KOPT-K1 (cell line): ENCODE data around the gene CRTC3.

Source experiments
- H3K27ac ChIP-seq: fragments of 200-600 bp; sonication (generic); 2 replicates; pipeline ENCODE4 v1.5.1; 2016; ENCODE audit warnings: antibody characterized with exemption, mild to moderate bottlenecking, low read depth, low read length; ENCODE audit not compliant: poor library complexity, severe bottlenecking
- H3K36me3 ChIP-seq: fragments of 200-600 bp; sonication (generic); 2 replicates; pipeline ENCODE4 v1.5.1; 2017; ENCODE audit warnings: antibody characterized with exemption, mild to moderate bottlenecking, low read length, moderate library complexity; ENCODE audit not compliant: insufficient read depth
- H3K9me3 ChIP-seq: fragments of 200-600 bp; sonication (generic); 2 replicates; pipeline ENCODE4 v1.5.1; 2017; ENCODE audit warnings: antibody characterized with exemption, low read length, mild to moderate bottlenecking; ENCODE audit not compliant: insufficient read depth, poor library complexity, severe bottlenecking

Gene CRTC3

DNA sequence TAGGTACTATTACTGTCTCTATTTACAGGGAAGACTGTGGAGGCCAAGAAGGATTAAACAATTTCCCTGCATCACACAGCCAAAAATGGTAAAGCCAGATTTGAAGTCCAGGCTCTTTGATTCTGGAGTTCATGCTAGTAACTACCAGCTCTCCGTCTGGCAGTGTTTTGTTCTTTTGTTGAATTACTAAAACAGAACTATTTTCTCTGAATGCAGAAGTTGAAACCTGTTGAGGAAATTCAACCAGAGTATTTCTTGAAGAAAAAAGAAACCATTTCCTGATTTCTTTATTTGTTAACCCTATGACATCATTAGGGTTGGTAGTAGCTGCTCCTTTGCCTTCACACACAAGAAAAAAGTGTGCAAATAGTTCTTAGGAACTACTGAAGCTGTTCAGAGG, 34.3 kb downstream of the CRTC3 start:
- H3K9me3 ChIP-seq, result no peaks in the 10 kb centered on the region
- H3K36me3 ChIP-seq, result no peaks in the 10 kb centered on the region
- H3K27ac ChIP-seq, result peak overlapping the region; percentile 71

DNA sequence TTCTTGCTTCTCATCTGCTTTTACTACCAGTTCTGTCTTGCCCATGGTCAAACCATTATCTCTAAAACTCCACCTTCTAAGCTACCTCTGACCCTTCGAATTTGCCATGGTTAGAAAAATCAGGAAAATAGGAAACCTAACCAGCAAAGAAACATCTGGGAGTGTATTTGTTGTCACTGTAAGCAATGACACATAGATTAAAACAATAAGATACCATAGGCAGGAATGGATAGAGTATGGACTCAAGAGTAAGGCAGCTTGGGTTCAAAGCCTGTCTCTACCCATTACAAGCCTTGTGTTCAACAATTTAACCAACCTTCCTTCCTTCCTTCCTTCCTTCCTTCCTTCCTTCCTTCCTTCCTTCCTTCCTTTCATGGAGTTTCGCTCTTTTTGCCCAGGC, 34.9 kb downstream of the CRTC3 start:
- no peaks in the 10 kb centered on the region for H3K36me3 ChIP-seq
- H3K9me3 ChIP-seq, result no peaks in the 10 kb centered on the region
- H3K27ac ChIP-seq, result peak overlapping the region; percentile 71

DNA sequence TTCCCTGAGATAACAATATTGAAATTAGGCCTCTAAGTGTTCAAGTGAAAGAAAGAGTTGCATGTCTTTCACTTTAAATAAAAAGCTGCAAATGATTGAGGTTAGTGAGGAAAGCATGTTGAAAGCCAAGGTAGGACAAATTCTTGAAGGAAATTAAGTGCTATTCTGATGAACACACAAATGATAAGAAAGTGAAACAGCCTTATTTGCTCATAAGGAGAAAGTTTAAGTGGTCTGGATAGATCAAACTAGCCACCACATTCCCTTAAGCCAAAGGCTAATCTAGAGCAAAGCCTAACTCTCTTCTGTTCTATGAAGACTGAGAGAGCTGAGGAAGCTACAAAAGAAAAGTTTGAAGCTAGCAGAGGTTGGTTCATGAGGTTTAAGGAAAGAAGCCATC, 36.1 kb downstream of the CRTC3 start:
- no peaks in the 10 kb centered on the region for H3K36me3 ChIP-seq
- H3K27ac ChIP-seq, result peak overlapping the region; percentile 71
- no peaks in the 10 kb centered on the region for H3K9me3 ChIP-seq

DNA sequence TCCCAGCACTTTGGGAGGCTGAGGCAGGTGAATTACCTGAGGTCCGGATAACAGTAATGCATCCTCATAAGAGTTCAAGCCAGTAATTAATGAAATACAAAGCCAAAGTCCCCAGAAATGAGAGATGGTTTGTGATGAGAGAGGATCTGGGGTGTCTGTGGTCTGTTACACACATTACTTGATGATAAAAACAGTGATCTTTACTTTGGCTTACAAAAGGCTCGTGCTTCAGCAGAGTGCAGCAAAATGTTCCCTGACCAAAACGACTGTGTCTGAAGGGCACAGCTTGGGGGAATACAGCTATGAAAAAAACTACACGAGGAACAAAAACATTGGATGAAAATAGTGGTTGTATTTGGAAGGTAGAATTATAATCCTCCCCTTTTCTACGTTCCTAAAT, 40.9 kb downstream of the CRTC3 start:
- Histone ChIP-seq H3K9me3 (no peaks in the 10 kb centered on the region), H3K36me3 (no peaks in the 10 kb centered on the region), H3K27ac (peak overlapping the region; percentile 51)

DNA sequence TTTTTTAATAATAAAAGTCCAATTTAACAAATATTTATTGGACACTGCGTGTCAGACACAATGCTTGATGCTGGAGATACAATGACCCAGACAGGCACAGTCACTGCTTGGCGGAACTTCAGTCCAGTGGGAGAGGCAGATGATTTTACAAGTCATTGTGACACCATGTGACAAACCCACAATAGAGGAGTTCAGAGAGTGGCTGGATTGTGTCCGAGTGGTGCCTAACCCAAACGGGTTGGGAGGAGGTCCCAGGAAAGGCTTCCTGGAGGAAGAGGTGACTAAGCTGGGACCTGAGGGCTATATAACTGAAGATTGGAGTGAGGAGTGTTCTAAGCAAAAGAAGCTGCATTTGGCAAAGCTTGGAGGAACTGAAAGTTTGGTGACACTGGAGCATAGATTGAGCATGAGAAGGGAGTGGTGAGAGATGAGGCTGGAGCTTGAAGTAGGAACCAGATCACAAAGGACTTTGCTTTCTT, 41.4 kb downstream of the CRTC3 start:
- Histone ChIP-seq H3K36me3 (no peaks in the 10 kb centered on the region), H3K9me3 (no peaks in the 10 kb centered on the region)

DNA sequence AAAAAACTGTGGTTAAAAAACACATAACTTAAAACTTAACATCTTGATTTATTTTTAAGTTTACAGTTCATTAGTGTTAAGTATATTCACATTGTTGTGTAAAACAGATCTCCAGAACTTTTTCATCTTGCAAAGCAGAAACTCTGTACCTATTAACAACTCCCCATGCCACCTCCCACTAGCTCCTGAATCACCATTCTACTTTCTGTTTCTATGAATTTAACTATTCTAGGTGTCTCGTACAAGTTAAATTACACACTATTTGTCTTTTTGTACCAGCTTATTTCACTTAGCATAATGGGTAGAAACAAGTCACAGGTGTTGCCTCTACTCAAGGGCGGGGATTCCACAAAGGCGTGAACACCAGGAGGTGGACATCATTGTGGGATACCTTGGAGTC, 43.2 kb downstream of the CRTC3 start:
- H3K36me3 ChIP-seq, result no peaks in the 10 kb centered on the region
- peak overlapping the region; percentile 88 for H3K27ac ChIP-seq
- no peaks in the 10 kb centered on the region for H3K9me3 ChIP-seq

More for the DNA sequence above, 41.4 kb downstream of the CRTC3 start:
- H3K27ac ChIP-seq, result peak overlapping the region; percentile 51

DNA sequence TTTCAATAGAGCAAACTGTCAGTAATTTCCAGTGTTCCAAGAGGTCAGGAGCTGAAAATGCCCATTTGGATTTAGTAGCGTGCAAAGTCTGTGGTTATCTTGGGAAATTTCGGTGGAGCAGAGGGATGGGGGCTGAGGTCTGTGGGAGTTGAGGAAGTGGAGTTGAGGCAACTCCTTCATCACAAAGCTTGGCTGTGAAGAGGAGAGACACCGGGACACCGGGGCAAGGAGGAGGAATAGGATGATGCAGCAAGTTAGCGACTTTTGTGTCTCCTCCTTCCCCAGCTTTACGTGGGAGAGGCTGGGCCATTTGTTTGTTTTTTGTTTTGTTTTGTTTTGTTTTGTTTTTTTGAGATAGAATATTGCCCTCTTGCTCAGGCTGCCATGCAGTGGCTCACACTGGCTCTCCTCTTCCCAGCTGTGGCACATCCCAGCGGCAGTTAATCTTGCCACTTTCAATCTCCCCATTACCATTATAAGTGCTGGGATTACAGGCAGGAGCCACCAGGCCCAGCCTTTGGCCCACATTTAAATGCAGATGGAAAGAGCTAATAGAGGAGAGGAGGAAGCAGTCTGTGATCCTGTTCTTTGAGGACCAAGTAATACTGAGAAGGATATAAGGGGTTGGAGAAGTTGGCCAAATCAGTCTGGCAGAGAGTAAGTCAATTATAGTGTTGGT, 47.1 kb downstream of the CRTC3 start:
- Histone ChIP-seq H3K27ac (peak overlapping the region; percentile 31), H3K36me3 (no peaks in the 10 kb centered on the region), H3K9me3 (no peaks in the 10 kb centered on the region)

DNA sequence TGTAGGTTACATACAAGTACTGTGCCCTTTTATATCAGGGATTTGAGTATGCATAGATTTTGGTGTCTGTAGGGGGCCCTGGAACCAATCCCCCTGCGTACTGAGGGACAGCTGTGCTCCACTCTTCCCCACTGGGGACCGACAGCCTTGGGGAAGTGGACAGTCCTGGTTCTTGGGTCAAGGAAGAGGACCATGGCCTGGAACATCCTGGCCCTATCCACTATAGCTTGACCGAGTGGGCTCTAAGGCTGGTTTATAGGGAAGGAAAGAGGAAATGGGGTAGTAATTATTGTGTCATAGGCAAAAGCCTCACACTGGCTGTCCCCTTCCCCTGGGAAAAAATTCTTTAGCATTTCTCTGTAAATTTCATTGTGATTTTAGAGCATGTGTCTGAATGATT, 49.5 kb downstream of the CRTC3 start:
- H3K36me3 ChIP-seq, result no peaks in the 10 kb centered on the region
- H3K27ac ChIP-seq, result no peak overlapping the region
- no peaks in the 10 kb centered on the region for H3K9me3 ChIP-seq

DNA sequence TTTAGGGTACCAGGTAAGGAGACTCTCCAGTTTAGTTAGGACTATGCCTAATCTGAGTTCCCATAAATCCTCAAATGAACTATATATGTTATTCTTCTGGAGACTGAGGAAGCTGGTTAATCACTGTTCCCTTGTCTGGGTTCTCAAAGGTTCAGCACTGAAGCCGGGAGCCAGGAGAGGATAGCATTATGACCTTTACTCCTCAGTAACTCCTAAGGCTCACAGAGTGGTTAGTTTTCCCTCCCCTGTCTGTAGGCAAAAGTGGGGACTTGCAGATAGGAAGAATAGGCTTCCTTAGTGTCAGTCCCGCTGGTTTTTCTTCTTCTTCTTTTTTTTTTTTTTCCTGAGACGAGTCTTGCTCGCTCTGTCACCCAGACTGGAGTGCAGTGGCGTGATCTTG, 50.4 kb downstream of the CRTC3 start:
- Histone ChIP-seq H3K36me3 (no peaks in the 10 kb centered on the region), H3K9me3 (no peaks in the 10 kb centered on the region), H3K27ac (peak overlapping the region; percentile 78)

DNA sequence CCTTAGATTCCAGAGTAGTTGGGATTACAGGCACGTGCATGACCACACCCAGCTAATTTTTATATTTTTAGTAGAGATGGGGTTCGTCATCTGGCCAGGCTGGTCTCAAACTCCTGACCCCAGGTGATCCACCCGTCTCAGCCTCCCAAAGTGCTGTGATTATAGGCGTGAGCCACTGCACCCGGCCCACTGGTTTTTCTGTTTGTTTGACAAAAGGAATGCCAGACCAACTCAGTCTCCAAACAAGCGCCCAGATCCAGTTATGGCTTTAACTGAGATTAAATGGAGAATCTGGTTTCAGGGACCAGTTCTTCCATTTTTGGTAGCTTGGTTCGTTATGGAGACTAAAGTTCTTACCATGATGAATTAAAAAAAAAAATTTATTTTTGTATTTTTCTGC, 50.8 kb downstream of the CRTC3 start:
- Histone ChIP-seq H3K36me3 (no peaks in the 10 kb centered on the region), H3K27ac (peak overlapping the region; percentile 78), H3K9me3 (no peaks in the 10 kb centered on the region)

DNA sequence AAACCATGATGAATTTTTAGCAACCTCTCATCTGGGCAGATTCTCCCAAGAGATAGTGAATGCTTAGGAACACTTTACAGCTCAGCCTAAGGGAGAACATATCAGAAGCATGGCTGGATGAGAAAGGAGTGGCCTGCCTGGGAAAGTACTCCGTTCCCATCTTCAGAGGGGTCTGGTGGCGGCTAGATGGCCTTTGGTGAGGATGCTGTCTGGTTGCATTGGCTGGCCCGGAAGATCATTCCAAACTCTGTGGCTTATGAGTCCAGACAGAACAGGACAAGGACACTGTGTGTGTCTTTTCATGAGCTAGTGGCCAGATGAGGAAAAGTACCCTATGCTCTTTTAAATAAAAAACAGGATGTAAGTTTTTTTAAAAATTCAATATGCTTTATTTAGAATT, 51.2 kb downstream of the CRTC3 start:
- no peaks in the 10 kb centered on the region for H3K36me3 ChIP-seq
- H3K9me3 ChIP-seq, result no peaks in the 10 kb centered on the region
- H3K27ac ChIP-seq, result peak overlapping the region; percentile 78

DNA sequence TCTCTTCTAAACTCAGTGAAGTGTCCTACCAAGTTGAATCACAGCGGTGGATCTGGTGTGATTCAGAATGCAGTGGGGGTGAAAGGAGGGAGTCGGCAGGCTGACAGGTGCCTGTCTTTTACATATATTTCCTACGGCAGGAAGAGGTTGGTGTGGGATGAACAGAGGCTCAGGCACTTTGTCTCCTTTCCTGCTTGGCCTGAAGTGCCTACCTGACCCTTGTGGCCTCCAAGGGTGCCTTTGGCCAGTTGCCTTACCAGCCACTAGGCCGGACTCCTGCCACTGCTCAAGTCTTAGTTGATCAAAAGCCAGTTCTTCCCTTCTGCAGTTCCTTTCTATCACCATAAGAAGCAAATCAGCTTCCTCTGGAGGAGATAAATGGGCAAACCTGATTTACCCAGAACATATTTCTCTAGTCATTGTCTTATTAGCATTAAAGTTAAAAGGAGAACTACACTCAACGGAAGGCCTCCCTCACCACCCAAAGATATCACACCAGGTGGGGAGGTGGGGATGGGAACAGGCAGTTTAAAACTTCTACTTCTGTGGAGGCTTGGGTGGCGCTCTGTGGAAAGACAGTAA, 52.1 kb downstream of the CRTC3 start:
- peak overlapping the region; percentile 78 for H3K27ac ChIP-seq

DNA sequence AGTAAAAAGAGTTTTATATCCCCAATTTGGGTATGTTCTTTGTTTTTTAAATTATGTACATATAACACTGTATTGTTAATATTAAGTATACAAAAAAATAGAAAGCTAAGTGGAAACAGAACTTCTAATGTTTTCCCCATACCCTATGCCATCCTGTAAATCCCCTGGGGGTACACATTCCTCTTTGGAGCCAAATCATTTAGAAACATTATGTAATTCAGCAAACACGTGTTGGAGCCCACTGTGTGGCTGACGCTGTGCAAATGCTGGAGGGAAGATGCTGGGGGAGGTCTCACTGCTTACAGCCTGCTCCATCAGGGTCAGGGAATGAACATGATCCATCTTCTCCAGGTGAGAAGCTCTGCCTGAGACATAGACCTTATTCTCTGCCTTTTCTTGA, 52.8 kb downstream of the CRTC3 start:
- H3K9me3 ChIP-seq, result no peaks in the 10 kb centered on the region
- no peaks in the 10 kb centered on the region for H3K36me3 ChIP-seq
- H3K27ac ChIP-seq, result peak overlapping the region; percentile 78

More for the DNA sequence above, 52.1 kb downstream of the CRTC3 start:
- no peaks in the 10 kb centered on the region for H3K9me3 ChIP-seq
- no peaks in the 10 kb centered on the region for H3K36me3 ChIP-seq

DNA sequence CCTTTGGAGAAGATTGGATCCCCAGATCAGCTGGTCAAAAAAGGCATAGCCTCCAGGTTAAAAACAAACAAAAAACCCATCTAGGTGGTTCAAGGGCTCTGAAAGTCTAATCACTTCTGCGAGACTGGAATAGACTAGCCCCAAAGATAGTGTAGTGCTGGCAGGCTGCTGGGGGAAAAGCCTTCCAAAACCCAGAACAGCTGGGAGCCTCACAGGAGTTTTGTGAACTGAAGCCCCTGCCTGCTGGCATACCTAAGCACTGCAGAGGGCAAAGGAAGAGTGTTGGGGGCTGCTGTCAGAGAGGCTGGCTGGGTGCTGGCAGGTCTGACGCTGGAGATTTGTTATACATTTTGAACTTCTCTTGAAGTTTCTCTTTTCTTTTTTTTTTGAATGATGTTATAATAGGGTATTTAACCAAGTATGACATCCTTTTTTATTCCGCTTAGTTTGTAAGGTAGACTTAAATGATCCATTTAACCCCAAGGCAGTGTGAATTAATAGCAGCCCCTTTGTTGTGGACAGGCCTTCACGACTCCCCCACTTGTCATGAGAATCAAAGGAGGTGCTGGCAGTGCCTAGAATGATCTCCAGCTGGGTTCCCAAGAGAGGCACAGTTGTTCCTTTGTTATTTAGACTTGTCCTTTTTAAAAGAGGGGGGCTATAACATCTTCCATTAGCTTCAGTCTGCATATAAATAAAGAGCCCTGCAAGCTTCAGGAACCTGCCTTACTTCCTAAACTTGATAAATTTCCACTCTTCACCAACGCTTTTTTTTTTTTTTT, 53.9 kb downstream of the CRTC3 start:
- no peaks in the 10 kb centered on the region for H3K36me3 ChIP-seq
- no peaks in the 10 kb centered on the region for H3K9me3 ChIP-seq
- peak overlapping the region; percentile 78 for H3K27ac ChIP-seq

DNA sequence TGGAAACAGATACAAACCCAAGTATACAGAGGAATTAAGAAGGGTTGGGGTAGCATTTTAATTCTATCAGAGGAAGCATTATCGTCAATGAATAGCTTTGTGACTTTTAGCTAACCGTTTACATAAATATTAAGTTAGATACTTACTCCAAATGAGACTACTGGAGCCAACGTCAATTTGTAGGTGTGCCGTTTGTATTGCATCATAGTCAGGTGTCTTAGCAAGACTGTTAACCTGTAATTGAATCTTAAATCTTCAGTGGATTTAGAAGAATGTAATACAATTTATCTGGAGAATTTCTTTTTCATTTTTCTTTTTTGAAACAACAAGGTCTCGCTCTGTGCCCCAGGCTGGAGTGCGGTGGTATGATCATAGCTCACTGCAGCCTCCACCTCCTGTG, 55.1 kb downstream of the CRTC3 start:
- no peaks in the 10 kb centered on the region for H3K36me3 ChIP-seq
- H3K27ac ChIP-seq, result no peak overlapping the region
- H3K9me3 ChIP-seq, result no peaks in the 10 kb centered on the region
